HG03175 (cell line): ENCODE data around the gene MAT1A.
"Not testable (repeated sequence)": the region's sequence is repeated elsewhere in the genome, so short reads cannot be mapped to it uniquely, and the experiment has no call there.

Experiments used
- ATAC-seq: cut with Tn5 transposase; IDR thresholded peaks from one replicate; pipeline ENCODE4 v1.9.1; 2021; ENCODE audit warnings: mild to moderate bottlenecking, moderate library complexity; ENCODE audit not compliant: unreplicated experiment

MAT1A gene

GRCh38 chr10:80265740-80266512, 23.5 kb downstream of the MAT1A start:
- no peak for ATAC-seq

- no peak for ATAC-seq
Measured at GRCh38 chr10:80264081-80265056, 25.1 kb downstream of the MAT1A start.

- ATAC-seq, result no peak
Measured at GRCh38 chr10:80261316-80262030, 28.0 kb downstream of the MAT1A start.

- no peak for ATAC-seq
Measured at GRCh38 chr10:80260295-80261243, 28.9 kb downstream of the MAT1A start.

- ATAC-seq, result no peak
Measured at GRCh38 chr10:80259405-80259871, 30.0 kb downstream of the MAT1A start.

- not testable (repeated sequence) for ATAC-seq
Measured at GRCh38 chr10:80256798-80257197, 32.7 kb downstream of the MAT1A start.

- ATAC-seq, result not testable (repeated sequence)
Measured at GRCh38 chr10:80254726-80255125, 34.7 kb downstream of the MAT1A start.

- peak; percentile 27 for ATAC-seq
Measured at GRCh38 chr10:80253963-80254271, 35.5 kb downstream of the MAT1A start.

- ATAC-seq, result peak; percentile 84
Measured at GRCh38 chr10:80253266-80253962, 36.0 kb downstream of the MAT1A start.

GRCh38 chr10:80252296-80252887, 37.1 kb downstream of the MAT1A start:
- no peak for ATAC-seq

- not testable (repeated sequence) for ATAC-seq
Measured at GRCh38 chr10:80251703-80252280, 37.7 kb downstream of the MAT1A start.

GRCh38 chr10:80250399-80250798, 39.1 kb downstream of the MAT1A start:
- ATAC-seq, result not testable (repeated sequence)

GRCh38 chr10:80249906-80250305, 39.6 kb downstream of the MAT1A start:
- not testable (repeated sequence) for ATAC-seq

GRCh38 chr10:80247611-80248010, 41.8 kb downstream of the MAT1A start:
- not testable (repeated sequence) for ATAC-seq

- ATAC-seq, result not testable (repeated sequence)
Measured at GRCh38 chr10:80244371-80244770, 45.1 kb downstream of the MAT1A start.

GRCh38 chr10:80242341-80242740, 47.1 kb downstream of the MAT1A start:
- ATAC-seq, result not testable (repeated sequence)

GRCh38 chr10:80236457-80236856, 53.0 kb downstream of the MAT1A start:
- not testable (repeated sequence) for ATAC-seq
